GM19023 (cell line): Measurements from ENCODE around the gene RNF227.
"Not testable (repeated sequence)": the region's sequence is repeated elsewhere in the genome, so short reads cannot be mapped to it uniquely, and the experiment has no call there.

Experiments
- ATAC-seq: cut with Tn5 transposase; IDR thresholded peaks from one replicate; pipeline ENCODE4 v1.9.1; 2021; ENCODE audit warnings: mild to moderate bottlenecking, moderate library complexity; ENCODE audit not compliant: unreplicated experiment

Gene RNF227

GRCh38 chr17:7864995-7865650, 51.0 kb downstream of the RNF227 start:
- ATAC-seq = no peak

DNA sequence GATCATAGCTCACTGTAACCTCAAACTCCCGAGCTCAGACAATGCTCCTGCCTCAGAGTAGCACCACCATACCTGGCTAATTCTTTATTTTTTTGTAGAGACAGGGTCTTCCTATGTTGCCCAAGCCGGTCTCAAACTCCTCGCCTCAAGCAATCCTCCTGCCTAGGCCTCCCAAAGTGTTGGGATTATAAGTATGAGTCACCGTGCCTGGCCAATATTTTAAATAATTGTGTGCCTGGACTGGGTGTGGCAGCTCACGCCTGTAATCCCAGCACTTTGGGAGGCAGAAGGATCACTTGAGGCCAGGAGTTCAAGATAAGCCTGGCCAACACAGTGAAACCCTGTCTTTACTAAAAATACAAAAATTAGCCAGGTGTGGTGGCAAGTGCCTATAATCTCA, 51.7 kb downstream of the RNF227 start:
- not testable (repeated sequence) for ATAC-seq
